K562 (cell line): Measurements from ENCODE around the gene CD46. TPM values are rescaled to one million over a fixed set of nuclear protein-coding genes. Genes with fewer than 3 reads are reported as not detected.

Experiments used
- ATAC-seq: fragments of 200-7000 bp; cut with Tn5 transposase; 3 replicates; pipeline ENCODE4 v1.9.1; 2020; ENCODE audit warnings: moderate library complexity
- BruUV-seq: library from RNA; stranded (reverse); fragments of 400-500 nt; replicated peaks from 2 replicates; lab custom pipeline; 2021; lab: Mats Ljungman, UMichigan
- CTCF ChIA-PET: fragments of 300-600 bp; formaldehyde crosslinking; extraction: SDS; loops from one replicate; lab custom pipeline; 2021; ENCODE audit warnings: low intra/inter-chr PET ratio; lab: Yijun Ruan, JAX
- POLR2A ChIA-PET: fragments of 300-600, 350-650 bp; sonication (Branson Sonifier 250); formaldehyde crosslinking; extraction: SDS; loops from one replicate; lab custom pipeline; 2021; ENCODE audit warnings: antibody characterized with exemption, inconsistent platforms; lab: Yijun Ruan, JAX
- DNase-seq, 4 experiments: peaks; one replicate each; pipeline versions ENCODE4 v3.0.0 to v3.0.0-alpha.2; 2011 to 2018; ENCODE audit warnings: low spot score in 3 of 4, mixed read lengths in 3 of 4; ENCODE audit errors: extremely low read depth in 1 of 4
- FAIRE-seq: peaks from 2 replicates; lab custom pipeline; 2011; peaks lifted over from hg19 to GRCh38; lab: Jason Lieb, UNC
- H2AFZ ChIP-seq: 2 replicates; pipeline ENCODE4 v1.6.0; 2011; ENCODE audit warnings: low read depth, low read length, control low read depth, inconsistent platforms
- H3K27ac ChIP-seq: fragments of 200-600 bp; 3 replicates; pipeline ENCODE4 v1.8.0; 2011; ENCODE audit warnings: low read depth, mild to moderate bottlenecking, control low read depth, inconsistent platforms, low read length, moderate library complexity, mixed read lengths; ENCODE audit errors: extremely low read depth
- H3K27me3 ChIP-seq, 2 experiments: fragments of 300-600 bp in 1 of 2; 2 replicates in 1 of 2; 3 replicates in 1 of 2; pipeline versions ENCODE4 v1.6.0 to v1.8.0; 2011; ENCODE audit warnings: inconsistent platforms in 2 of 2, low read length in 2 of 2, mild to moderate bottlenecking in 1 of 2, mixed read lengths in 1 of 2, moderate library complexity in 1 of 2; ENCODE audit not compliant: control insufficient read depth in 2 of 2, insufficient read depth in 2 of 2
- H3K36me3 ChIP-seq: fragments of 300-600 bp; 3 replicates; pipeline ENCODE4 v1.8.0; 2011; ENCODE audit warnings: mild to moderate bottlenecking, low read length, inconsistent platforms; ENCODE audit not compliant: control insufficient read depth, insufficient read depth
- H3K4me1 ChIP-seq, 2 experiments: fragments of 200-600 bp in 1 of 2; replicated peaks in 1 of 2; 2 replicates in 1 of 2; 3 replicates in 1 of 2; pipeline versions ENCODE4 v1.5.1 to v1.8.0; 2011; ENCODE audit warnings: inconsistent platforms in 2 of 2, low read length in 2 of 2, mild to moderate bottlenecking in 1 of 2, mixed read lengths in 1 of 2, moderate library complexity in 1 of 2; ENCODE audit not compliant: control insufficient read depth in 2 of 2, insufficient read depth in 2 of 2
- H3K4me2 ChIP-seq: 2 replicates; pipeline ENCODE4 v1.6.1; 2011; ENCODE audit warnings: low read length, control low read depth, inconsistent platforms, mixed read lengths; ENCODE audit not compliant: insufficient read depth
- H3K4me3 ChIP-seq: fragments of 200-600 bp; sonication (generic), shearing (Covaris generic); 2 replicates; pipeline ENCODE4 v1.5.1; 2016; ENCODE audit warnings: control low read depth, inconsistent platforms
- H3K79me2 ChIP-seq: fragments of 200-600 bp; 3 replicates; pipeline ENCODE4 v1.8.0; 2011; ENCODE audit warnings: low read length, inconsistent platforms; ENCODE audit not compliant: control insufficient read depth, insufficient read depth
- H3K9ac ChIP-seq, 2 experiments: 2 replicates each; pipeline versions ENCODE4 v1.6.0 to v1.6.1; 2011; ENCODE audit warnings: low read depth in 2 of 2, low read length in 2 of 2, control low read depth in 1 of 2, inconsistent platforms in 1 of 2, mild to moderate bottlenecking in 1 of 2, mixed read lengths in 1 of 2; ENCODE audit not compliant: insufficient read depth in 1 of 2
- H3K9me1 ChIP-seq: one replicate; pipeline ENCODE4 v1.6.0; 2011; ENCODE audit warnings: inconsistent platforms, mild to moderate bottlenecking, low read length, moderate library complexity; ENCODE audit not compliant: control insufficient read depth, insufficient read depth
- H3K9me3 ChIP-seq: replicated peaks from 2 replicates; pipeline ENCODE4 v1.5.1; 2011; ENCODE audit warnings: low read depth, low read length, inconsistent platforms; ENCODE audit not compliant: control insufficient read depth, insufficient read depth
- H4K20me1 ChIP-seq: replicated peaks from 2 replicates; pipeline ENCODE4 v1.6.1; 2011; ENCODE audit warnings: low read length, inconsistent platforms, mixed read lengths; ENCODE audit not compliant: control insufficient read depth, insufficient read depth
- FOSL1 ChIP-seq: fragments of 200-800 bp; sonication (Bioruptor generic); conservative IDR thresholded peaks from 2 replicates; pipeline ENCODE4 v1.6.1; 2016; ENCODE audit warnings: missing genetic modification characterization, missing compliant biosample characterization
- MTA3 ChIP-seq: fragments of 450-650 bp; formaldehyde crosslinking; IDR thresholded peaks from 2 replicates; pipeline ENCODE4 v1.6.1; 2017; ENCODE audit warnings: mild to moderate bottlenecking, borderline replicate concordance
- SOX6 ChIP-seq: fragments of 450-650 bp; IDR thresholded peaks from 2 replicates; pipeline ENCODE4 v1.6.1; 2014; ENCODE audit warnings: mild to moderate bottlenecking
- TGIF2 ChIP-seq: sonication (generic); formaldehyde crosslinking; IDR thresholded peaks from 2 replicates; pipeline ENCODE4 v1.8.1; 2022; ENCODE audit warnings: mild to moderate bottlenecking, missing genetic modification reagents, moderate library complexity
- U2AF1 ChIP-seq: fragments of 200-400 bp; formaldehyde crosslinking; optimal IDR thresholded peaks from 2 replicates; pipeline ENCODE3; 2017; ENCODE audit warnings: mild to moderate bottlenecking, low read depth, low read length, moderate library complexity
- WGBS: fragments of 100-300 bp; shearing (Covaris generic); methylation state at CpG from one replicate; pipeline ENCODE4 v1.1.6; 2016; ENCODE audit warnings: low coverage, mixed read lengths; ENCODE audit not compliant: insufficient coverage; ENCODE audit errors: missing lambda C conversion rate; 5-methylcytosine and 5-hydroxymethylcytosine counted together
- in situ Hi-C: fragments of 300-500 bp; cut with MboI; formaldehyde crosslinking; loops from 4 replicates; pipeline ENCODE4 v1.15.0; 2018; ENCODE audit warnings: inconsistent platforms, mixed read lengths
- intact Hi-C: fragments of 100-400 bp; cut with micrococcal nuclease; formaldehyde crosslinking; loops from 2 replicates; pipeline ENCODE4 v1.14.2; 2022
- polyA plus RNA-seq, 8 experiments: library from polyadenylated mRNA; depleted of rRNA in 4 of 8; stranded (reverse) in 5 of 8; unstranded in 3 of 8; fragments of >200 nt; fragmentation: Nextera tagmentation in 2 of 8; fragmentation: Illumina TruSeq in 1 of 8; extraction: Ambion mirVana in 2 of 8; extraction: Trizol in 1 of 8; gene quantifications; 2 replicates each; pipeline versions ENCODE4 v1.2.1 to v1.2.3, GENCODE V29; 2011 to 2014; ENCODE audit warnings: inconsistent platforms in 1 of 8, missing spikeins in 1 of 8
- total RNA-seq, 7 experiments: library from RNA; depleted of rRNA in 6 of 7; stranded (reverse); fragments of >200 nt in 6 of 7; fragmentation: Illumina TruSeq in 2 of 7; extraction: Trizol in 2 of 7; gene quantifications; 2 replicates each; pipeline versions ENCODE4 v1.2.1 to v1.2.3, GENCODE V29; 2011 to 2021; ENCODE audit warnings: low replicate concordance in 1 of 7
- TF ChIP-seq, protein P1 (sequence below): fragments of 450-650 bp; formaldehyde crosslinking; IDR thresholded peaks from 2 replicates; pipeline ENCODE4 v1.4.0; 2020; ENCODE audit warnings: mild to moderate bottlenecking, moderate library complexity

CD46 gene
- total and polyA plus RNA-seq, 9 of the 15 experiments (the other 6 are each of a cell fraction or from before 2014, with no cell fraction given) = 87.9 to 374 (median 156) TPM

DNA sequence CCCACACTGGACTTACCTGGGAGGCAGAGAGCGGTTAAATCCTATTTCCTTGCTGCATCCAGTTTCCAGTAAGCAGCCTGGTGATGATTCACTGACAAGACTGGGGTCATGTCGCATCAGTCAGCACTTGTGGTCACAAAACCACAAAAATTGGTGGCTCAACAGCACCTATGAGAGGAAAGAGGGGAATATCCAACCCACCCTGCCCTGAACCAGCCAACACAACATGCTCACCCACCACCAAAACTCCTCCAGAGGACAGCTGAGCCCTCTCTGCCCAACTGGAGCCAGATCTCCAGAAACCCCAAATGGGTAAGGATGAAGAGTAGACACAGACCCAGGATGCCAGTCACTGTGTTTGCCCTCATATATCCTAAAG is 64.0 kb downstream of the CD46 start (continued):
- TF ChIP-seq MTA3 = no peak
- TF ChIP-seq U2AF1 = no peak
- TF ChIP-seq, protein P1, sequence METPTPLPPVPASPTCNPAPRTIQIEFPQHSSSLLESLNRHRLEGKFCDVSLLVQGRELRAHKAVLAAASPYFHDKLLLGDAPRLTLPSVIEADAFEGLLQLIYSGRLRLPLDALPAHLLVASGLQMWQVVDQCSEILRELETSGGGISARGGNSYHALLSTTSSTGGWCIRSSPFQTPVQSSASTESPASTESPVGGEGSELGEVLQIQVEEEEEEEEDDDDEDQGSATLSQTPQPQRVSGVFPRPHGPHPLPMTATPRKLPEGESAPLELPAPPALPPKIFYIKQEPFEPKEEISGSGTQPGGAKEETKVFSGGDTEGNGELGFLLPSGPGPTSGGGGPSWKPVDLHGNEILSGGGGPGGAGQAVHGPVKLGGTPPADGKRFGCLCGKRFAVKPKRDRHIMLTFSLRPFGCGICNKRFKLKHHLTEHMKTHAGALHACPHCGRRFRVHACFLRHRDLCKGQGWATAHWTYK (CRISPR knock-in tag) = peak; percentile 95

DNA sequence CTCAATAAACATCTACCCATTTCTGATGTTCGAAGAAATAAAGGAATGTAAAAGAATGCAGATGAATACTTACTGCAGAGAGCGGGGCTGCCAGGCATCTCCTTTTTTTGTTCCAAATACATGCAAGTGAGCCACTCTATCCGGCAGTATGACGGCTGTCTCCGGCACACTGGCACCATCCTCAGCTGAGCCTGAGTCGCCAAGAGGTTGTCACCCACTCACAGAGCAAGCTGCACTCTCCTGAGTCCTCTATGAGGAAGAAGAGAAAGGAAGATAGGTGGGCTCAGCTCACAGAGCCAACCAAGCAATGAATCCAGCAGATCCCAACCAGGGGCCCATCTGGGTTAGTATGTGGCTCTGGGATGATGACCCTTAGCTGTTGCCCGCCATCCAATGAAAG is 65.3 kb downstream of the CD46 start:
- Histone ChIP-seq H3K4me1 (peaks cover 37 to 59% of the 10 kb centered on the region in 2 experiments), H3K9me3 (no peaks in the 10 kb centered on the region), H3K4me3 (no peak overlapping the region), H2AFZ (no peak overlapping the region), H3K9me1 (peaks cover 5% of the 10 kb centered on the region), H3K27ac (peak overlapping the region; percentile 24; the same call in 1 of the 3 replicates), H3K79me2 (no peaks in the 10 kb centered on the region), H3K27me3 (no peaks in the 10 kb centered on the region), H3K9ac (no peak overlapping the region; a peak in 1 of 4 replicates), H3K36me3 (peaks cover 10% of the 10 kb centered on the region; the same call in 2 of the 3 replicates), H3K4me2 (peak overlapping the region; percentile 75; the same call in 1 of the 2 replicates), H4K20me1 (0 out of 2 replicates have a peak, but pooled peaks cover 3% of the 10 kb centered on the region)
- TF ChIP-seq FOSL1 (no peak), TGIF2 (no peak), SOX6 (no peak)
- WGBS = 88% methylated on average over 7 of the region's 7 CpGs
- in situ Hi-C loops = no loop called here
- intact Hi-C loops = no loop called here
- no TSS peak for BruUV-seq
- DNase-seq (no peak), ATAC-seq (no peak), FAIRE-seq (no peak)
- POLR2A ChIA-PET = no interaction called here
- CTCF ChIA-PET = no interaction called here
